ENCODE data around the gene GSTP1. TPM values are rescaled to one million over a fixed set of nuclear protein-coding genes. Genes with fewer than 3 reads are reported as not detected.
"Not testable (repeated sequence)": the region's sequence is repeated elsewhere in the genome, so short reads cannot be mapped to it uniquely, and the experiment has no call there.

Gene GSTP1
- total RNA-seq, 2 experiments from 2014 or later, result 194 to 209 TPM

GRCh38 chr11:67623795-67624194 lies 40.2 kb downstream of the GSTP1 start:
- POLR2A ChIA-PET; H3K9me3 Mint-ChIP-seq; H3K36me3 Mint-ChIP-seq (ENCODE audit: low read depth); H3K27ac Mint-ChIP-seq; DNase-seq; H3K27me3 Mint-ChIP-seq; H3K4me3 Mint-ChIP-seq: not testable (repeated sequence)
- CTCF ChIA-PET, result interaction anchor here (1.1 to 1.2 kb wide), 2 partner anchors 9 to 10 kb away, joined by 3 to 6 read pairs; no protein-coding TSS in a partner anchor
- peaks cover 13% of the 10 kb centered on the region for H3K4me1 Mint-ChIP-seq

GRCh38 chr11:67626131-67626833 lies 42.7 kb downstream of the GSTP1 start:
- H3K27me3 Mint-ChIP-seq; DNase-seq; H3K36me3 Mint-ChIP-seq (ENCODE audit: low read depth); H3K27ac Mint-ChIP-seq; H3K4me3 Mint-ChIP-seq; H3K9me3 Mint-ChIP-seq: not testable (repeated sequence)
- POLR2A ChIA-PET, result interaction anchor here (0.6 kb wide), 1 partner anchor 272 kb away, joined by 3 read pairs; no protein-coding TSS in a partner anchor
- H3K4me1 Mint-ChIP-seq, result peaks cover 24% of the 10 kb centered on the region
- CTCF ChIA-PET, result interaction anchor here (1.4 kb wide), 2 partner anchors 11 to 33 kb away, joined by 4 to 5 read pairs; no protein-coding TSS in a partner anchor

GRCh38 chr11:67626970-67627369 lies 43.4 kb downstream of the GSTP1 start:
- Mint-ChIP-seq H3K4me1 (peaks cover 24% of the 10 kb centered on the region), H3K4me3 (no peak overlapping the region), H3K9me3 (no peaks in the 10 kb centered on the region), H3K36me3 (ENCODE audit: low read depth) (no peaks in the 10 kb centered on the region), H3K27me3 (no peaks in the 10 kb centered on the region), H3K27ac (no peak overlapping the region)
- ChIA-PET CTCF (interaction anchor here (1.4 kb wide), 2 partner anchors 12 to 33 kb away, joined by 4 to 5 read pairs; no protein-coding TSS in a partner anchor), POLR2A (interaction anchor here (0.6 kb wide), 1 partner anchor 273 kb away, joined by 3 read pairs; no protein-coding TSS in a partner anchor)
- no peak for DNase-seq

GRCh38 chr11:67627441-67627811 lies 43.8 kb downstream of the GSTP1 start:
- H3K4me3 Mint-ChIP-seq, result no peak overlapping the region
- no peaks in the 10 kb centered on the region for H3K9me3 Mint-ChIP-seq
- no peak for DNase-seq
- H3K27ac Mint-ChIP-seq, result peak overlapping the region; percentile 41
- H3K4me1 Mint-ChIP-seq, result peaks cover 24% of the 10 kb centered on the region
- CTCF ChIA-PET, result interaction anchor here (1.4 to 9.6 kb wide), 3 partner anchors 12 to 32 kb away, joined by 4 to 114 read pairs (median 5); partner anchors contain the start of gene ACY3
- POLR2A ChIA-PET, result no interaction called here
- no peaks in the 10 kb centered on the region for H3K27me3 Mint-ChIP-seq
- H3K36me3 Mint-ChIP-seq (ENCODE audit: low read depth), result no peaks in the 10 kb centered on the region

GRCh38 chr11:67627812-67628624 lies 44.4 kb downstream of the GSTP1 start:
- Mint-ChIP-seq H3K27ac (no peak overlapping the region), H3K4me3 (no peak overlapping the region), H3K9me3 (no peaks in the 10 kb centered on the region), H3K4me1 (peaks cover 24% of the 10 kb centered on the region), H3K36me3 (ENCODE audit: low read depth) (no peaks in the 10 kb centered on the region), H3K27me3 (no peaks in the 10 kb centered on the region)
- CTCF ChIA-PET, result interaction anchor here (0.6 to 9.6 kb wide), 12 partner anchors 8 to 77 kb away, joined by 3 to 114 read pairs (median 6); partner anchors contain the start of gene ACY3
- POLR2A ChIA-PET, result no interaction called here
- DNase-seq, result no peak

- no peaks in the 10 kb centered on the region for H3K27me3 Mint-ChIP-seq
- ChIA-PET POLR2A (interaction anchor here (0.5 kb wide), 1 partner anchor 9 kb away, joined by 5 read pairs; no protein-coding TSS in a partner anchor), CTCF (interaction anchor here (0.6 to 9.6 kb wide), 21 partner anchors 9 to 284 kb away, joined by 3 to 114 read pairs (median 5); partner anchors contain the start of gene ACY3)
- H3K9me3 Mint-ChIP-seq, result no peaks in the 10 kb centered on the region
- no peaks in the 10 kb centered on the region for H3K36me3 Mint-ChIP-seq (ENCODE audit: low read depth)
- no peak for DNase-seq
- H3K4me1 Mint-ChIP-seq, result peaks cover 24% of the 10 kb centered on the region
- peak overlapping the region; percentile 84 for H3K4me3 Mint-ChIP-seq
- peak overlapping the region; percentile 83 for H3K27ac Mint-ChIP-seq
Observed at GRCh38 chr11:67628710-67629385, 45.2 kb downstream of the GSTP1 start.

GRCh38 chr11:67629386-67630227 lies 46.0 kb downstream of the GSTP1 start, which contains the start of gene NUDT8:
NUDT8 (minus strand) TSS chr11:67629937; CDS start chr11:67629911, 26 bp downstream.
- POLR2A ChIA-PET, result interaction anchor here (0.5 to 0.6 kb wide), 3 partner anchors 10 to 146 kb away, joined by 3 to 5 read pairs (median 3); partner anchors contain the start of gene AIP
- CTCF ChIA-PET, result interaction anchor here (0.5 to 9.6 kb wide), 28 partner anchors 8 to 285 kb away, joined by 3 to 114 read pairs (median 4); partner anchors contain the start of genes ACY3 and TBX10
- peak; percentile 97 for DNase-seq
- H3K27ac Mint-ChIP-seq, result peak within 1 kb of the TSS; percentile 95
- peak within 1 kb of the TSS; percentile 84 for H3K4me3 Mint-ChIP-seq
- peaks cover 24% of the 10 kb centered on the region for H3K4me1 Mint-ChIP-seq
- no peaks in the 10 kb centered on the region for H3K27me3 Mint-ChIP-seq
- H3K36me3 Mint-ChIP-seq (ENCODE audit: low read depth), result no peaks in the 10 kb centered on the region
- no peaks in the 10 kb centered on the region for H3K9me3 Mint-ChIP-seq

GRCh38 chr11:67630228-67630942 lies 46.8 kb downstream of the GSTP1 start:
- ChIA-PET POLR2A (interaction anchor here (0.6 kb wide), 2 partner anchors 20 to 147 kb away, joined by 3 read pairs; partner anchors contain the start of gene AIP), CTCF (interaction anchor here (0.5 to 9.6 kb wide), 20 partner anchors 9 to 151 kb away, joined by 3 to 114 read pairs (median 4); partner anchors contain the start of genes ACY3 and TBX10)
- peaks cover 20% of the 10 kb centered on the region for H3K4me1 Mint-ChIP-seq

GRCh38 chr11:67630943-67631331 lies 47.3 kb downstream of the GSTP1 start:
- Mint-ChIP-seq H3K4me1 (peaks cover 18% of the 10 kb centered on the region), H3K4me3 (peak overlapping the region; percentile 84), H3K27me3 (no peaks in the 10 kb centered on the region), H3K9me3 (no peaks in the 10 kb centered on the region), H3K27ac (peak overlapping the region; percentile 86), H3K36me3 (ENCODE audit: low read depth) (no peaks in the 10 kb centered on the region)
- ChIA-PET POLR2A (no interaction called here), CTCF (interaction anchor here (1.1 to 9.6 kb wide), 11 partner anchors 9 to 70 kb away, joined by 3 to 114 read pairs (median 6); partner anchors contain the start of genes ACY3 and TBX10)
- no peak for DNase-seq

More at GRCh38 chr11:67630228-67630942, 46.8 kb downstream of the GSTP1 start:
- peak; percentile 95 for DNase-seq
- Mint-ChIP-seq H3K36me3 (ENCODE audit: low read depth) (no peaks in the 10 kb centered on the region), H3K27ac (peak overlapping the region; percentile 95), H3K27me3 (no peaks in the 10 kb centered on the region), H3K9me3 (no peaks in the 10 kb centered on the region), H3K4me3 (peak overlapping the region; percentile 84)

- Mint-ChIP-seq H3K36me3 (ENCODE audit: low read depth) (no peaks in the 10 kb centered on the region), H3K4me1 (peaks cover 18% of the 10 kb centered on the region), H3K27me3 (no peaks in the 10 kb centered on the region), H3K4me3 (peak overlapping the region; percentile 84), H3K27ac (peak overlapping the region; percentile 36), H3K9me3 (no peaks in the 10 kb centered on the region)
- no peak for DNase-seq
- POLR2A ChIA-PET, result no interaction called here
- CTCF ChIA-PET, result interaction anchor here (0.6 to 9.6 kb wide), 5 partner anchors 16 to 40 kb away, joined by 3 to 114 read pairs (median 4); partner anchors contain the start of gene ACY3
Observed at GRCh38 chr11:67631411-67631810, 47.8 kb downstream of the GSTP1 start.

GRCh38 chr11:67631853-67632174 lies 48.2 kb downstream of the GSTP1 start:
- CTCF ChIA-PET, result interaction anchor here (0.6 to 9.6 kb wide), 3 partner anchors 15 to 40 kb away, joined by 3 to 114 read pairs (median 84); partner anchors contain the start of gene ACY3
- H3K36me3 Mint-ChIP-seq (ENCODE audit: low read depth), result no peaks in the 10 kb centered on the region
- H3K4me3 Mint-ChIP-seq, result peak overlapping the region; percentile 46
- H3K27ac Mint-ChIP-seq, result no peak overlapping the region
- peaks cover 20% of the 10 kb centered on the region for H3K4me1 Mint-ChIP-seq
- no peak for DNase-seq
- no peaks in the 10 kb centered on the region for H3K9me3 Mint-ChIP-seq
- POLR2A ChIA-PET, result no interaction called here
- H3K27me3 Mint-ChIP-seq, result no peaks in the 10 kb centered on the region
